ENCODE measurements around the gene GZMM.

DNA sequence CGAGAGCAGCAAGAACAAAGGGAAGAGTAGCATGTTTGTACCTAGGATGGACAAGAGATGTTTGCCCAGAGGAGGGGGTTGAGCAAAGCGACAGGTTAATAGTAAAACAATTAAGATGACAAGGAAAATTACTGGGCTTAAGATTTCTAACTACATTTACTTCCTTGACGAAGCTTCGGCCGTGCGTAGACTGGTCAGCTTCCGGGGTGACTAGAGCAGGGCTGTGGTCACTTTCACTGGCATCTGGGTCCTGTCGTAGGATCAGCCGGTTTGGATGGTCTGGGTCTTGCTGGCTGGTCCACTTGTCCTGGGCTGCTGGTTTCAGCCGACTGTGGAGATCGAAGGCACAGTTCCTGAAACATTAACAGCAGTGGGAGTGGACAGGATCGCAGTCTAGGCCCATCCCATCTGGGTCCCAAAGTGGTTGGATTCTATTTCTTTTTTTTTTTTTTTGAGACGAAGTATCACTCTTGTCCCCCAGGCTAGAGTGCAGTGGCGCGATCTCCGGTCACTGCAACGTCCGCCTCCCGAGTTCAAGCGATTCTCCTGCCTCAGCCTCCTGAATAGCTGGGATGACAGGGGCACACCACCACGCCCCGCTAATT lies 23.5 kb downstream of the GZMM start:
- TF ChIP-seq TCF12 (IDR thresholded peaks at IDR 0.05) (no peak), TCF12 (CRISPR knock-in tag; IDR thresholded peaks at IDR 0.05) (no peak), EP300 (IDR thresholded peaks at IDR 0.05; ENCODE audit: low read depth in 2 of 2, low read length in 2 of 2) (no peak), EP300 (CRISPR knock-in tag; IDR thresholded peaks at IDR 0.05; ENCODE audit: borderline replicate concordance) (no peak), PBX3 (CRISPR knock-in tag; IDR thresholded peaks at IDR 0.05; ENCODE audit: borderline replicate concordance) (no peak)

All from HepG2 (cell line).